C4-2B (cell line): Measurements from ENCODE around the gene MTA2.
"Not testable (repeated sequence)": the region's sequence is repeated elsewhere in the genome, so short reads cannot be mapped to it uniquely, and the experiment has no call there.

Experiments used
- ZFX ChIP-seq: fragments of 450-650 bp; IDR thresholded peaks from 2 replicates; pipeline ENCODE4 v1.6.1; 2017
- TF ChIP-seq, protein P1 (sequence below): fragments of 450-650 bp; conservative IDR thresholded peaks from 2 replicates; pipeline ENCODE4 v1.5.1; 2017; ENCODE audit warnings: mild to moderate bottlenecking

- TF ChIP-seq, protein P1, sequence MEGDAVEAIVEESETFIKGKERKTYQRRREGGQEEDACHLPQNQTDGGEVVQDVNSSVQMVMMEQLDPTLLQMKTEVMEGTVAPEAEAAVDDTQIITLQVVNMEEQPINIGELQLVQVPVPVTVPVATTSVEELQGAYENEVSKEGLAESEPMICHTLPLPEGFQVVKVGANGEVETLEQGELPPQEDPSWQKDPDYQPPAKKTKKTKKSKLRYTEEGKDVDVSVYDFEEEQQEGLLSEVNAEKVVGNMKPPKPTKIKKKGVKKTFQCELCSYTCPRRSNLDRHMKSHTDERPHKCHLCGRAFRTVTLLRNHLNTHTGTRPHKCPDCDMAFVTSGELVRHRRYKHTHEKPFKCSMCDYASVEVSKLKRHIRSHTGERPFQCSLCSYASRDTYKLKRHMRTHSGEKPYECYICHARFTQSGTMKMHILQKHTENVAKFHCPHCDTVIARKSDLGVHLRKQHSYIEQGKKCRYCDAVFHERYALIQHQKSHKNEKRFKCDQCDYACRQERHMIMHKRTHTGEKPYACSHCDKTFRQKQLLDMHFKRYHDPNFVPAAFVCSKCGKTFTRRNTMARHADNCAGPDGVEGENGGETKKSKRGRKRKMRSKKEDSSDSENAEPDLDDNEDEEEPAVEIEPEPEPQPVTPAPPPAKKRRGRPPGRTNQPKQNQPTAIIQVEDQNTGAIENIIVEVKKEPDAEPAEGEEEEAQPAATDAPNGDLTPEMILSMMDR: not testable (repeated sequence)
- not testable (repeated sequence) for TF ChIP-seq ZFX
Observed at GRCh38 chr11:62561677-62562230, 39.9 kb downstream of the MTA2 start.
